H1 (cell line): ENCODE data around the gene PPIL6. TPM values are rescaled to one million over a fixed set of nuclear protein-coding genes. Genes with fewer than 3 reads are reported as not detected.

Experiments used
- CTCF ChIA-PET: fragments of 300-600 bp; sonication (Branson Sonifier 250); formaldehyde crosslinking; loops from one replicate; lab custom pipeline; 2021; ENCODE audit not compliant: partially characterized antibody; lab: Charles Lee
- POLR2A ChIA-PET: fragments of 300-600 bp; sonication (Branson Sonifier 250); formaldehyde crosslinking; loops from one replicate; lab custom pipeline; 2021; ENCODE audit warnings: inconsistent platforms; ENCODE audit not compliant: partially characterized antibody; lab: Charles Lee
- DNase-seq, 2 experiments: peaks; one replicate each; pipeline versions ENCODE4 v3.0.0 to v3.0.0-alpha.2; 2010 to 2022; ENCODE audit warnings: low spot score in 2 of 2, low read depth in 1 of 2, mixed read lengths in 1 of 2
- FAIRE-seq: peaks from 2 replicates; lab custom pipeline; 2011; peaks lifted over from hg19 to GRCh38; lab: Jason Lieb, UNC
- H2AFZ ChIP-seq: 2 replicates; pipeline ENCODE4 v1.8.1; 2012; ENCODE audit warnings: low read length, inconsistent platforms
- H2AK5ac ChIP-seq: 2 replicates; pipeline ENCODE4 v1.6.1; 2013; ENCODE audit warnings: low read depth, low read length
- H2BK120ac ChIP-seq: replicated peaks from 2 replicates; pipeline ENCODE3; 2013; ENCODE audit warnings: low read depth, low read length, inconsistent platforms
- H2BK12ac ChIP-seq: 2 replicates; pipeline ENCODE4 v1.6.1; 2013; ENCODE audit warnings: low read depth, low read length
- H2BK15ac ChIP-seq: 2 replicates; pipeline ENCODE4 v1.6.1; 2013; ENCODE audit warnings: low read length
- H2BK20ac ChIP-seq: 2 replicates; pipeline ENCODE4 v1.6.1; 2013; ENCODE audit warnings: low read length
- H2BK5ac ChIP-seq: 2 replicates; pipeline ENCODE4 v1.6.1; 2013; ENCODE audit warnings: low read depth, low read length
- H3K14ac ChIP-seq: 2 replicates; pipeline ENCODE4 v1.6.1; 2013; ENCODE audit warnings: inconsistent platforms; ENCODE audit not compliant: insufficient read length
- H3K18ac ChIP-seq: 2 replicates; pipeline ENCODE4 v1.6.1; 2013; ENCODE audit warnings: low read length; ENCODE audit errors: extremely low read depth
- H3K23ac ChIP-seq: 2 replicates; pipeline ENCODE4 v1.6.1; 2013; ENCODE audit warnings: inconsistent platforms; ENCODE audit not compliant: insufficient read length
- H3K23me2 ChIP-seq: 2 replicates; pipeline ENCODE4 v1.6.1; 2013; ENCODE audit warnings: low read depth, low read length
- H3K27ac ChIP-seq: 2 replicates; pipeline ENCODE4 v1.6.1; 2011; ENCODE audit warnings: low read depth, low read length, inconsistent platforms
- H3K27me3 ChIP-seq, 4 experiments: replicated peaks in 1 of 4; 1 replicate in 1 of 4; 2 replicates in 3 of 4; pipeline versions ENCODE4 v1.6.1 to v1.8.1; 2011 to 2013; ENCODE audit warnings: low read length in 3 of 4, mild to moderate bottlenecking in 3 of 4, inconsistent platforms in 2 of 4, mixed read lengths in 2 of 4, moderate library complexity in 1 of 4; ENCODE audit not compliant: control insufficient read depth in 3 of 4, insufficient read depth in 3 of 4; ENCODE audit errors: extremely low read depth in 1 of 4
- H3K36me3 ChIP-seq, 4 experiments: 2 replicates each; pipeline versions ENCODE4 v1.6.1 to v1.8.1; 2011 to 2013; ENCODE audit warnings: mild to moderate bottlenecking in 4 of 4, low read length in 3 of 4, moderate library complexity in 2 of 4, control low read depth in 1 of 4, inconsistent platforms in 1 of 4; ENCODE audit not compliant: insufficient read depth in 4 of 4, control insufficient read depth in 2 of 4
- H3K4ac ChIP-seq: replicated peaks from 2 replicates; pipeline ENCODE3; 2013; ENCODE audit warnings: low read length, low read depth, mixed read lengths, inconsistent platforms; ENCODE audit not compliant: insufficient read length
- H3K4me1 ChIP-seq, 4 experiments: replicated peaks in 1 of 4; 1 replicate in 1 of 4; 2 replicates in 3 of 4; pipeline versions ENCODE4 v1.6.1 to v1.8.1; 2011 to 2013; ENCODE audit warnings: low read length in 3 of 4, inconsistent platforms in 2 of 4, mixed read lengths in 1 of 4; ENCODE audit not compliant: insufficient read depth in 4 of 4, control insufficient read depth in 3 of 4
- H3K4me2 ChIP-seq, 2 experiments: 2 replicates each; pipeline versions ENCODE4 v1.6.1 to v1.8.1; 2011 to 2013; ENCODE audit warnings: low read depth in 2 of 2, low read length in 2 of 2, control low read depth in 1 of 2, inconsistent platforms in 1 of 2, mild to moderate bottlenecking in 1 of 2; ENCODE audit not compliant: insufficient read depth in 1 of 2
- H3K4me3 ChIP-seq, 4 experiments: fragments of 200-600, 300-600 bp in 1 of 4; sonication (generic), shearing (Covaris generic), sonication (Bioruptor Twin) in 1 of 4; 2 replicates each; pipeline versions ENCODE4 v1.5.1 to v1.8.1; 2011 to 2016; ENCODE audit warnings: low read length in 4 of 4, low read depth in 3 of 4, control low read depth in 2 of 4, inconsistent platforms in 2 of 4, mild to moderate bottlenecking in 2 of 4, mixed read lengths in 1 of 4, moderate library complexity in 1 of 4; ENCODE audit not compliant: insufficient read depth in 2 of 4; ENCODE audit errors: extremely low read depth in 1 of 4
- H3K56ac ChIP-seq: replicated peaks from 2 replicates; pipeline ENCODE3; 2013; ENCODE audit warnings: low read depth, mild to moderate bottlenecking, mixed read lengths, low read length, inconsistent platforms; ENCODE audit not compliant: insufficient read length
- H3K79me1 ChIP-seq: 2 replicates; pipeline ENCODE4 v1.6.1; 2013; ENCODE audit warnings: low read depth, low read length, control low read depth
- H3K79me2 ChIP-seq, 2 experiments: 2 replicates each; pipeline versions ENCODE4 v1.6.1 to v1.8.1; 2012 to 2013; ENCODE audit warnings: low read length in 2 of 2, mild to moderate bottlenecking in 2 of 2, inconsistent platforms in 1 of 2; ENCODE audit not compliant: insufficient read depth in 2 of 2, control insufficient read depth in 1 of 2
- H3K9ac ChIP-seq, 4 experiments: replicated peaks in 1 of 4; 1 replicate in 1 of 4; 2 replicates in 3 of 4; pipeline versions ENCODE4 v1.6.1 to v1.8.1; 2011 to 2013; ENCODE audit warnings: low read depth in 3 of 4, low read length in 3 of 4, control low read depth in 2 of 4, mild to moderate bottlenecking in 2 of 4, moderate library complexity in 2 of 4, inconsistent platforms in 1 of 4; ENCODE audit errors: extremely low read depth in 1 of 4
- H3K9me3 ChIP-seq, 2 experiments: 2 replicates each; pipeline versions ENCODE4 v1.6.1 to v1.8.1; 2012 to 2013; ENCODE audit warnings: mild to moderate bottlenecking in 2 of 2, moderate library complexity in 2 of 2, control low read depth in 1 of 2, inconsistent platforms in 1 of 2, low read depth in 1 of 2, low read length in 1 of 2, mixed read lengths in 1 of 2; ENCODE audit not compliant: insufficient read depth in 2 of 2
- H4K20me1 ChIP-seq, 2 experiments: replicated peaks in 1 of 2; 2 replicates each; pipeline versions ENCODE3 to v1.8.1; 2011 to 2013; ENCODE audit warnings: inconsistent platforms in 2 of 2, low read length in 2 of 2, mild to moderate bottlenecking in 1 of 2; ENCODE audit not compliant: insufficient read depth in 2 of 2, control insufficient read depth in 1 of 2
- H4K5ac ChIP-seq: 2 replicates; pipeline ENCODE4 v1.6.1; 2013; ENCODE audit warnings: low read length, low read depth, mixed read lengths, inconsistent platforms; ENCODE audit not compliant: insufficient read length
- H4K8ac ChIP-seq: 2 replicates; pipeline ENCODE4 v1.8.0; 2013; ENCODE audit warnings: mild to moderate bottlenecking, moderate library complexity, low read length, inconsistent platforms; ENCODE audit not compliant: insufficient read depth; ENCODE audit errors: extremely low read depth
- H4K91ac ChIP-seq: replicated peaks from 2 replicates; pipeline ENCODE3; 2013; ENCODE audit warnings: low read length, mixed read lengths, inconsistent platforms; ENCODE audit not compliant: insufficient read length
- CTBP2 ChIP-seq: IDR thresholded peaks from 2 replicates; pipeline ENCODE4 v1.7.0; 2011; ENCODE audit warnings: borderline replicate concordance, mild to moderate bottlenecking, moderate library complexity, mixed read lengths, low read length; ENCODE audit not compliant: insufficient read depth, insufficient read length
- EZH2 ChIP-seq: fragments of 200-600 bp; sonication (generic); IDR thresholded peaks from 2 replicates; pipeline ENCODE4 v1.7.1; 2012; ENCODE audit warnings: low read depth, mild to moderate bottlenecking, moderate library complexity, low read length, inconsistent platforms; ENCODE audit not compliant: severe bottlenecking
- TCF12 ChIP-seq: IDR thresholded peaks from 2 replicates; pipeline ENCODE4 v1.6.1; 2011; ENCODE audit warnings: low read depth, mild to moderate bottlenecking, low read length
- ZNF274 ChIP-seq: IDR thresholded peaks from 2 replicates; pipeline ENCODE4 v1.7.0; 2012; ENCODE audit warnings: low read length, borderline replicate concordance; ENCODE audit errors: extremely low read depth
- WGBS, 2 experiments: shearing (Covaris generic) in 1 of 2; methylation state at CpG; one replicate each; pipeline versions ENCODE4 v1.1.6 to v1.1.7; 2013 to 2015; ENCODE audit warnings: low lambda C conversion rate in 2 of 2, mixed read lengths in 2 of 2, inconsistent platforms in 1 of 2, low coverage in 1 of 2, missing lambda C conversion rate in 1 of 2; ENCODE audit not compliant: insufficient replicate concordance in 2 of 2, insufficient coverage in 1 of 2, insufficient read length in 1 of 2; ENCODE audit errors: extremely low coverage in 1 of 2, missing lambda C conversion rate in 1 of 2; 5-methylcytosine and 5-hydroxymethylcytosine counted together
- polyA plus RNA-seq, 7 experiments: library from polyadenylated mRNA; depleted of rRNA in 3 of 7; stranded (reverse) in 5 of 7; unstranded in 2 of 7; fragments of >200 nt in 5 of 7; fragments of 200-250 nt in 2 of 7; gene quantifications; 1 replicate in 5 of 7; 2 replicates in 1 of 7; 4 replicates in 1 of 7; pipeline versions ENCODE4 v1.2.1 to v1.2.3, GENCODE V29; 2011 to 2013; ENCODE audit warnings: missing spikeins in 2 of 7, mixed read lengths in 2 of 7
- total RNA-seq: library from RNA; stranded (reverse); fragmentation: NEBNext Ultra II Directional; extraction: Animal tissue kit (Norgen Biotek cat#: 25700); gene quantifications from 2 replicates; pipeline ENCODE4 v1.2.1, GENCODE V29; 2021

The PPIL6 gene
- total and polyA plus RNA-seq, 2 of the 8 experiments (the other 6 are each of a cell fraction or from before 2014, with no cell fraction given): 0.42 to 1.3 TPM

DNA sequence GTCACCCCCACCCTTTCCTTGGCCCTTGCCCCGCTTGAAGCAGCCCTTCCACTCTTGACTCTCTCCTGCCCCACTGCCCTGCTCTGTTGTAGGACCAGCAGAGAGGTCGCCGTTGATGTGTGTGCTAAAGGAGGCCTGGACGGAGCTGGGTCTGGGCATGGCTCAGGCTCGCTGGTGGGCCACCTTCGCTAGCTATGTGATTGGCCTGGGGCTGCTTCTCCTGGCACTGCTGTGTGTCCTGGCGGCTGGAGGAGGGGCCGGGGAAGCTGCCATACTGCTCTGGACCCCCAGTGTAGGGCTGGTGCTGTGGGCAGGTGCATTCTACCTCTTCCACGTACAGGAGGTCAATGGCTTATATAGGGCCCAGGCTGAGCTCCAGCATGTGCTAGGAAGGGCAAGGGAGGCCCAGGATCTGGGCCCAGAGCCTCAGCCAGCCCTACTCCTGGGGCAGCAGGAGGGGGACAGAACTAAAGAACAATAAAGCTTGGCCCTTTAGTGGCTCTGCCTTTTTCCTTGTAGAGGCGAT lies 3.1 kb upstream of the PPIL6 start:
- peaks cover 0 to 2% (median 0%) of the 10 kb centered on the region in 4 experiments; a peak in 1 of 7 replicates for H3K27me3 ChIP-seq
- H3K14ac ChIP-seq: no peak overlapping the region
- 91% methylated on average over 10 of the region's 10 CpGs; no CpG with 5 or more reads in 1 of the 2 experiments for WGBS, 2 experiments

More for the DNA sequence above, 3.1 kb upstream of the PPIL6 start:
- Histone ChIP-seq H3K79me1 (no peaks in the 10 kb centered on the region; the same call in none of the 2 replicates), H4K91ac (no peak overlapping the region), H3K4me3 (no peak overlapping the region), H3K56ac (no peak overlapping the region), H4K8ac (no peak overlapping the region), H3K36me3 (peaks cover 11 to 44% (median 23%) of the 10 kb centered on the region in 4 experiments; a peak in 6 of 8 replicates), H4K20me1 (peaks cover 6 to 14% of the 10 kb centered on the region in 2 experiments), H2BK5ac (no peak overlapping the region; the same call in 1 of the 2 replicates), H2BK120ac (no peak overlapping the region), H2BK20ac (no peak overlapping the region), H3K4ac (no peak overlapping the region), H3K4me1 (peaks cover 2 to 9% (median 5%) of the 10 kb centered on the region in 4 experiments), H3K9me3 (no peaks in the 10 kb centered on the region), H2BK15ac (no peak overlapping the region), H3K9ac (no peak overlapping the region), H3K23me2 (peaks cover 5% of the 10 kb centered on the region; the same call in 1 of the 2 replicates), H3K27ac (no peak overlapping the region), H2BK12ac (no peak overlapping the region), H3K23ac (no peak overlapping the region), H2AFZ (no peak overlapping the region), H2AK5ac (no peak overlapping the region), H4K5ac (no peak overlapping the region), H3K79me2 (peaks cover 0 to 3% of the 10 kb centered on the region in 2 experiments; a peak in 1 of 4 replicates), H3K18ac (no peak overlapping the region), H3K4me2 (no peak overlapping the region)
- FAIRE-seq (no peak), DNase-seq (no peak)
- ChIA-PET POLR2A (interaction anchor here (1.7 to 5.8 kb wide), 2 partner anchors 10 to 26 kb away, joined by 5 to 85 read pairs; partner anchors contain the start of gene MICAL1), CTCF (interaction anchor here (0.6 to 6.1 kb wide), 7 partner anchors 10 to 610 kb away, joined by 3 to 63 read pairs (median 4); partner anchors contain the start of gene MICAL1)
- TF ChIP-seq EZH2 (no peak), CTBP2 (no peak), TCF12 (no peak), ZNF274 (no peak)
